SU-DHL-6 (cell line): ENCODE measurements around the gene COG1.

Experiments used
- EZH2phosphoT487 ChIP-seq: fragments of 200-600 bp; sonication (generic), shearing (Covaris generic); conservative IDR thresholded peaks from 2 replicates; pipeline ENCODE4 v1.6.1; 2018; ENCODE audit warnings: mild to moderate bottlenecking, antibody characterized with exemption, low read length, moderate library complexity, mixed read lengths
- TF ChIP-seq, protein P1 (sequence below): fragments of 200-600 bp; sonication (generic); IDR thresholded peaks from one replicate; pipeline ENCODE4 v1.5.1; 2017; ENCODE audit warnings: antibody characterized with exemption, mild to moderate bottlenecking, low read length, moderate library complexity; ENCODE audit not compliant: insufficient read depth, poor library complexity, severe bottlenecking

- TF ChIP-seq, protein P1, sequence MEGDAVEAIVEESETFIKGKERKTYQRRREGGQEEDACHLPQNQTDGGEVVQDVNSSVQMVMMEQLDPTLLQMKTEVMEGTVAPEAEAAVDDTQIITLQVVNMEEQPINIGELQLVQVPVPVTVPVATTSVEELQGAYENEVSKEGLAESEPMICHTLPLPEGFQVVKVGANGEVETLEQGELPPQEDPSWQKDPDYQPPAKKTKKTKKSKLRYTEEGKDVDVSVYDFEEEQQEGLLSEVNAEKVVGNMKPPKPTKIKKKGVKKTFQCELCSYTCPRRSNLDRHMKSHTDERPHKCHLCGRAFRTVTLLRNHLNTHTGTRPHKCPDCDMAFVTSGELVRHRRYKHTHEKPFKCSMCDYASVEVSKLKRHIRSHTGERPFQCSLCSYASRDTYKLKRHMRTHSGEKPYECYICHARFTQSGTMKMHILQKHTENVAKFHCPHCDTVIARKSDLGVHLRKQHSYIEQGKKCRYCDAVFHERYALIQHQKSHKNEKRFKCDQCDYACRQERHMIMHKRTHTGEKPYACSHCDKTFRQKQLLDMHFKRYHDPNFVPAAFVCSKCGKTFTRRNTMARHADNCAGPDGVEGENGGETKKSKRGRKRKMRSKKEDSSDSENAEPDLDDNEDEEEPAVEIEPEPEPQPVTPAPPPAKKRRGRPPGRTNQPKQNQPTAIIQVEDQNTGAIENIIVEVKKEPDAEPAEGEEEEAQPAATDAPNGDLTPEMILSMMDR = no peak
- TF ChIP-seq EZH2phosphoT487 = no peak
These were observed 40.8 kb upstream of the COG1 start for GRCh38 chr17:73151916-73152632.
